CD4-positive, CD25-positive, alpha-beta regulatory T cell (primary cell): ENCODE results near the gene ADD1. TPM values are rescaled to one million over a fixed set of nuclear protein-coding genes. Genes with fewer than 3 reads are reported as not detected.

Source experiments
- ATAC-seq, 2 donors: fragments of 150-1000 bp; cut with Tn5 transposase; one replicate each; pipeline ENCODE4 v1.10.0; 2021; ENCODE audit warnings: low read depth in 2 of 2, moderate number of reproducible peaks in 2 of 2, moderate library complexity in 1 of 2
- DNase-seq, 3 donors: peaks; one replicate each; pipeline versions ENCODE4 v3.0.0 to v3.0.0-alpha.2; 2012 to 2022; ENCODE audit warnings: mixed read lengths in 1 of 3
- H3K27ac ChIP-seq: one replicate; pipeline ENCODE4 v1.7.0; 2013; ENCODE audit warnings: mild to moderate bottlenecking, low read length; ENCODE audit not compliant: insufficient read depth, poor library complexity, severe bottlenecking
- H3K27me3 ChIP-seq: one replicate; pipeline ENCODE4 v1.7.0; 2013; ENCODE audit warnings: low read length; ENCODE audit not compliant: control insufficient read depth, insufficient read depth
- H3K36me3 ChIP-seq: one replicate; pipeline ENCODE4 v1.7.0; 2013; ENCODE audit warnings: mild to moderate bottlenecking, low read length, moderate library complexity; ENCODE audit not compliant: control insufficient read depth, insufficient read depth
- H3K4me1 ChIP-seq: 2 replicates; pipeline ENCODE4 v1.7.0; 2013; ENCODE audit warnings: mild to moderate bottlenecking, low read length; ENCODE audit not compliant: insufficient read depth, control insufficient read depth, poor library complexity, severe bottlenecking
- H3K4me3 ChIP-seq: one replicate; pipeline ENCODE4 v1.7.0; 2013; ENCODE audit warnings: low read depth, mild to moderate bottlenecking, low read length, moderate library complexity
- H3K9me3 ChIP-seq, 2 experiments: 1 replicate in 1 of 2; 2 replicates in 1 of 2; pipeline ENCODE4 v1.7.0; 2013; ENCODE audit warnings: low read length in 2 of 2, mild to moderate bottlenecking in 1 of 2, moderate library complexity in 1 of 2; ENCODE audit not compliant: control insufficient read depth in 2 of 2
- H3K27ac Mint-ChIP-seq, 3 donors: one replicate each; pipeline ENCODE4 v1.8.0; 2020 to 2022; ENCODE audit warnings: mild to moderate bottlenecking in 3 of 3, mixed read lengths in 3 of 3, moderate library complexity in 2 of 3
- H3K27me3 Mint-ChIP-seq: one replicate; pipeline ENCODE4 v1.8.0; 2022; ENCODE audit warnings: mild to moderate bottlenecking, mixed read lengths
- H3K36me3 Mint-ChIP-seq: one replicate; pipeline ENCODE4 v1.8.0; 2020; ENCODE audit warnings: mixed read lengths
- H3K4me1 Mint-ChIP-seq, 4 donors: one replicate each; pipeline ENCODE4 v1.8.0; 2020 to 2022; ENCODE audit warnings: mixed read lengths in 4 of 4, mild to moderate bottlenecking in 1 of 4
- H3K4me3 Mint-ChIP-seq, 4 donors: one replicate each; pipeline ENCODE4 v1.8.0; 2020 to 2022; ENCODE audit warnings: mild to moderate bottlenecking in 4 of 4, mixed read lengths in 4 of 4, moderate library complexity in 3 of 4
- H3K9me3 Mint-ChIP-seq, 7 donors: one replicate each; pipeline ENCODE4 v1.8.0; 2020 to 2022; ENCODE audit warnings: mixed read lengths in 7 of 7, mild to moderate bottlenecking in 3 of 7, moderate library complexity in 2 of 7
- polyA plus RNA-seq, 4 donors: library from polyadenylated mRNA; unstranded; fragments of 300-500 nt; fragmentation: Illumina TruSeq; gene quantifications; one replicate each; pipeline ENCODE4 v1.2.3, GENCODE V29; 2021
- total RNA-seq: library from RNA; stranded (reverse); gene quantifications from one replicate; pipeline ENCODE4 v1.2.3, GENCODE V29; 2022

Gene ADD1
- total and polyA plus RNA-seq, 5 donors from 2014 or later = 142 to 242 (median 146) TPM

DNA sequence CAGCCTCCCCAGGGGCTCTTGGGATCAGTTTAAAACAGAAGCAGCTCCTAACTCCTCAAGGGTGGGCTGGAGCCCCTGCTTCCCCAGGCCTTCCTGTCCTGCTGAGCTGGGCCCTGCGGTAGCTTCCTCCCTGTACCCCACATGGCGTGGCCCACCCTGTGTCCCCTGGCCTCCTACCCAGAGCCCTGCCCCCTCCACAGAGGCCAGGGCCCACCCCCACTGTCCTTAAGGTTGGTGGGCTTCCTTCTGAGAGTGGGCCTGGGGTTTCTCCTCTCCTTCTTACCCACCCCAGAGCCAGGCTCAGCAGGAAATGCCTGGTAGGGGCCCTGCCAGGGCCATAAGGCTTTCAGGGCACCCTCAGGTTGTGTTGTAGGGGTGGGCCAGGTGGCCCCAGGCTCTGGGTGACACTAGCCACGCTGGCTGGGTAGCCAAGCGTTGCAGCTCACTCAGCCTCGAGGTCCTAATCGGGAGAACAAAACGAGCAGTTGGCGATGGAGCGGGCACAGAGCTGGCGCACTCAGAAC, 39.1 kb upstream of the ADD1 start:
- H3K9me3 Mint-ChIP-seq = no peaks in the 10 kb centered on the region
- no peak for ATAC-seq
- Histone ChIP-seq H3K27me3 (no peaks in the 10 kb centered on the region), H3K36me3 (no peaks in the 10 kb centered on the region), H3K27ac (no peak overlapping the region), H3K4me1 (peaks cover 23% of the 10 kb centered on the region), H3K4me3 (no peak overlapping the region), H3K9me3 (no peaks in the 10 kb centered on the region)
- H3K4me1 Mint-ChIP-seq = peaks cover 0 to 27% (median 7%) of the 10 kb centered on the region in 4 donors
- no peak for DNase-seq
- no peak overlapping the region for H3K27ac Mint-ChIP-seq
- no peaks in the 10 kb centered on the region for H3K27me3 Mint-ChIP-seq
- H3K36me3 Mint-ChIP-seq = no peaks in the 10 kb centered on the region
- no peak overlapping the region for H3K4me3 Mint-ChIP-seq

DNA sequence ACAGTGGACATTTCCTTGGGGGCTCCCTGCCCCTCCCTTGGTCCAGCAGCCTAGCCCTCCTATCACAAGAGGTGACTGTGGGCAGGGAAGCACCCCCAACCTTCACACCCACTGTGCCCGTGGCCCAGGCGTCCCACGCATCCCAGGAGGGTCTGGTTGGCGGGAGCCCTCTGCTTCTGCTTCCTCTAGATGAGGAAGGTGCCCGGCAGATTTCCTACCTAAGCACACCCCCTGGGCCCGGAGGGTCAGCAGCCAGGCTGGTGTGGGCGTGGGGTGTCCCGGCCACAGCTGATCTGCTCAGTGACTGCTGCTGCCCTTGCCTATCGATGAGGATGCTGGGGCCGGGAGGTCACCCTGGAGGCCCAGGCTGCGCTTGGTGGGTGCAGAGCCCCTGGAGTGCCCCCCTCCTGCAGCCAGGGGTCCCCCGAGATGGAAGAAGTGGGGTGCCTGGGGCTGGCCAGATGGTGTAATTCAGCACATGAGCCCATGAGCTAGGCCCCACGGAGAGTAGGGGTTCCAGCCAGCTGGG, 38.6 kb upstream of the ADD1 start:
- Mint-ChIP-seq H3K9me3 (no peaks in the 10 kb centered on the region), H3K4me1 (peaks cover 0 to 22% (median 6%) of the 10 kb centered on the region in 4 donors), H3K36me3 (no peaks in the 10 kb centered on the region), H3K27me3 (no peaks in the 10 kb centered on the region), H3K27ac (no peak overlapping the region), H3K4me3 (peak overlapping the region in 1 of 4 donors; percentile 61)
- H3K27ac ChIP-seq = no peak overlapping the region
- peaks cover 18% of the 10 kb centered on the region for H3K4me1 ChIP-seq
- H3K9me3 ChIP-seq = no peaks in the 10 kb centered on the region
- H3K27me3 ChIP-seq = no peaks in the 10 kb centered on the region
- H3K36me3 ChIP-seq = no peaks in the 10 kb centered on the region
- no peak overlapping the region for H3K4me3 ChIP-seq
- ATAC-seq (no peak), DNase-seq (no peak)

DNA sequence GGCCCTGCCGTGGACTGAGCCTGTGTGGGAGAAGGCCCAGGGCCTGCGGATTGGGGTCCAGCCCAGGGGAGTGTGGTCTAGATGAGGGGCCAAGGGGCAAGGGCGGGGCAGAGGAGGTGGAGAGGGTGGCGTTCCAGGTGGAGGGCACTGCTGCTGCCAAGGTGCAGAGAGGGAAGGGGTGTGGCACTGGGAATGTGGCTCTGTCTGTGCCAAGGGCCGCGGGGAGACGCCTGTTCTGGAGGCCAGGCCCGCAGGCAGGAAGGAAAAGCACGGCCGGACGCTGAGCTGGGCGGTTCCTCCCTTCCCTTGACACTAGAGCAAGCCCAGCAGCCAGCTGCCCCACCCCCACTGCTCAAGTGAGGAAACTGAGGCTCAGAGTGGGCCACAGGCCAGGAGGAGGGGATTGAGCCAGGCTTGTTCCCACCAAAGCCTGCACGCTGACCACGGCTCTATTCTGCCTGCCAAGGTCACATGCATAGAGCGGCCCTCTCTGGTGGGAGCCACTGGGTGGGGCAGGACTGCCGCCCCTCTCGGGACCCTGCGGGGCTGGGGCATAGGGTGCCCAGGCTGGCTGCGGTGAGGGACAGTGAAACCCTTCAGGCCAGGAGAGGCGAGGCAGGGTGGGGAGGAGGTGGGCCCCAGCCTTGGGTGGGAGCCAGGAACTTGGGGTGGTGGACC, 37.8 kb upstream of the ADD1 start:
- Histone ChIP-seq H3K27ac (no peak overlapping the region), H3K27me3 (no peaks in the 10 kb centered on the region), H3K36me3 (no peaks in the 10 kb centered on the region), H3K4me1 (peaks cover 10% of the 10 kb centered on the region), H3K9me3 (no peaks in the 10 kb centered on the region), H3K4me3 (no peak overlapping the region)
- Mint-ChIP-seq H3K36me3 (no peaks in the 10 kb centered on the region), H3K27me3 (no peaks in the 10 kb centered on the region), H3K9me3 (no peaks in the 10 kb centered on the region), H3K27ac (no peak overlapping the region), H3K4me1 (peaks cover 0 to 17% (median 9%) of the 10 kb centered on the region in 4 donors), H3K4me3 (no peak overlapping the region)
- DNase-seq (no peak), ATAC-seq (no peak)

DNA sequence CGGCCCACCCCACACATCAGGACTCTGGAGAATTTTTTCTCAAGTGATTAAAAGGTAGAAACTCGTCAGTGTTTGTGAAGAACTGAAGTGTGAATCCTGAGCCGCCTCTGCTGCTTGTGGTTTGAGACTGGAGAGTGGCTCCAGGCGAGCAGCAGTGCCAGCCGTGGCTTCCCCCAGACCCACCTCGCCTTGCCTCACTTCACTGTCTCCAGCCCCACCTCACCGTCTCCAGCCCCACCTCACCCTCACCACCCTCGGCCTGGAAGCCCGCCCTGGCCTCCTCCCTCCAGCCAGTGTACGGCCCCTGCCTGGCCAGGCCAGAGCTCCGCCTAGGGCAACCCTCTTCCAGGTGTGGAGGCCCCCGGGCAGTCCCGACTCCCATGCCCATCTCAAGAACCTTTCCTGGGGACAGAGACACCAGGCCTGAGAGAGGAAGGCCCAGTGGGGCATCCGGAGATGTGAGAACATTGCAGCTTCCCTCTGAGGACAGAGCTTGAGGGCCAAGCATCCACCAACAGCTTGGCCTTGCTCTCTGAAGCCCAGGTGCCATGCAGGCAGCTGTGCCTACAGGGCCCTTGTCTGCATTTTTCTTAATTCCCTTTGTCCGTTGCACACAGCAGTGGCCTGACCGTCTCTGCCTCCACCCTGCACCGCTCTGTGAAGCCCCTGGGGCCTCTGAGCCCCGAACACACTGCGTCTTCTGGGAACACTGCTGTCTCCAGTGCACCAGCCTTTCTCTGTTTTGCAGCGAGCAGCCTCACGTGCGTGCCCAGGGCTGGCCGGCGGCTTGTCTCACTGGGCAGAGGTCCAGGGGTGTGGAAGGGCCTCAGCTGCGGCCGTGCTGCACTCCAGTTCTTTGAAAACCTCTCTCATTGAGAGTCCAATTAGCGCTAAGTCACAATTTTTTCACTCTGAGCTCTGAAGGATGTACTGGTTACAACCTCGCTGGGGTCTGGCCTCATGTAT, 37.0 kb upstream of the ADD1 start:
- ATAC-seq = no peak
- H3K9me3 ChIP-seq = no peaks in the 10 kb centered on the region
- peaks cover 8% of the 10 kb centered on the region for H3K4me1 ChIP-seq
- Mint-ChIP-seq H3K9me3 (no peaks in the 10 kb centered on the region), H3K27ac (peak overlapping the region in 2 of 3 donors; percentile 31 to 81), H3K36me3 (no peaks in the 10 kb centered on the region), H3K27me3 (no peaks in the 10 kb centered on the region), H3K4me3 (peak overlapping the region in 2 of 4 donors; percentile 32 to 68), H3K4me1 (peaks cover 0 to 14% (median 6%) of the 10 kb centered on the region in 4 donors)
- no peak overlapping the region for H3K4me3 ChIP-seq
- no peak for DNase-seq
- no peak overlapping the region for H3K27ac ChIP-seq
- no peaks in the 10 kb centered on the region for H3K36me3 ChIP-seq
- no peaks in the 10 kb centered on the region for H3K27me3 ChIP-seq

DNA sequence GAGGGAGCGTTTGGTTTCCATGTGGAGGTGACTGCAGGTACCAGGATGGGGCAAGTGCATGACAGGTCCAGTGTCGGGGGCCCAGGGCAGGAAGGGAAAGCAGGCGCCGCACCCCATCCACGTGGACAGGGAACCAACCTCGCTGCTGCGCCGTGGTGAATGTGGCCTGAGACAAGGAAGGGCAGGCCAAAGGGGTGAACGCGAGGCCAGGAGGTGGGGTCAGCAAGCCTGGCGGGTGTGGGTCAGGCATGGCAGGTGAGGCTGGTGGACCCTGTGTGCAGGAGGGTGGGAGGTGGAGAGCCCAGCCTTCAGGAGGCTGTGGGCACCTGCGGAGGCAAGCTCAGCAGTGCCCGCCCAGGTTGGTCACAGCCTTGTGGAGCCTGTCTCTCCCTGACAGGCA, 36.1 kb upstream of the ADD1 start:
- Mint-ChIP-seq H3K4me1 (peaks cover 0 to 17% (median 10%) of the 10 kb centered on the region in 4 donors), H3K36me3 (no peaks in the 10 kb centered on the region), H3K4me3 (peak overlapping the region in 2 of 4 donors; percentile 54 to 68), H3K9me3 (no peaks in the 10 kb centered on the region), H3K27ac (peak overlapping the region in 1 of 3 donors; percentile 81), H3K27me3 (no peaks in the 10 kb centered on the region)
- ATAC-seq = no peak
- no peak overlapping the region for H3K27ac ChIP-seq
- no peaks in the 10 kb centered on the region for H3K36me3 ChIP-seq
- H3K27me3 ChIP-seq = no peaks in the 10 kb centered on the region
- peaks cover 14% of the 10 kb centered on the region for H3K4me1 ChIP-seq
- no peak for DNase-seq
- H3K9me3 ChIP-seq = no peaks in the 10 kb centered on the region
- H3K4me3 ChIP-seq = no peak overlapping the region

DNA sequence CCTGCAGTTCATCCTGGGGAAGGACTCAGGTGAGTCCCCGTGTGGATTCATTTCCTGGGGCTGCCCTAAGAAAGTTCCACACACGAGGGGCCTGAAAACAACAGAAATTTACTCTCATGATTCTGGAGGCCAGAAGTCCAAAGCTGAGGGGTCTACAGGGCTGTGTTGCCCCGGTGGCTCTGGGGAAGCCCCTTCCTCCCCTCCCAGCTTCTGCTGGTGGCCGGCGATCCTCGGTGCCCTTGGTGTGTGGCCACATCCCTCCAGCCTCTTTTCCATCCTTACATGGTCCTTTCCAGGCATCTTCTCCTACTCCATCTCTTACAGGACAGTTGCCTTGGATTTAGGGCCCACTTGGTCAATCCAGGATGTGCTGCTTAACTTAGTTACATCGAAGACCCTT, 35.6 kb upstream of the ADD1 start:
- Mint-ChIP-seq H3K27ac (no peak overlapping the region), H3K4me1 (peaks cover 0 to 22% (median 12%) of the 10 kb centered on the region in 4 donors), H3K27me3 (no peaks in the 10 kb centered on the region), H3K36me3 (no peaks in the 10 kb centered on the region), H3K4me3 (no peak overlapping the region), H3K9me3 (no peaks in the 10 kb centered on the region)
- H3K9me3 ChIP-seq = no peaks in the 10 kb centered on the region
- no peak overlapping the region for H3K4me3 ChIP-seq
- DNase-seq (no peak), ATAC-seq (no peak)
- H3K27ac ChIP-seq = no peak overlapping the region
- peaks cover 14% of the 10 kb centered on the region for H3K4me1 ChIP-seq
- H3K27me3 ChIP-seq = no peaks in the 10 kb centered on the region
- H3K36me3 ChIP-seq = no peaks in the 10 kb centered on the region

DNA sequence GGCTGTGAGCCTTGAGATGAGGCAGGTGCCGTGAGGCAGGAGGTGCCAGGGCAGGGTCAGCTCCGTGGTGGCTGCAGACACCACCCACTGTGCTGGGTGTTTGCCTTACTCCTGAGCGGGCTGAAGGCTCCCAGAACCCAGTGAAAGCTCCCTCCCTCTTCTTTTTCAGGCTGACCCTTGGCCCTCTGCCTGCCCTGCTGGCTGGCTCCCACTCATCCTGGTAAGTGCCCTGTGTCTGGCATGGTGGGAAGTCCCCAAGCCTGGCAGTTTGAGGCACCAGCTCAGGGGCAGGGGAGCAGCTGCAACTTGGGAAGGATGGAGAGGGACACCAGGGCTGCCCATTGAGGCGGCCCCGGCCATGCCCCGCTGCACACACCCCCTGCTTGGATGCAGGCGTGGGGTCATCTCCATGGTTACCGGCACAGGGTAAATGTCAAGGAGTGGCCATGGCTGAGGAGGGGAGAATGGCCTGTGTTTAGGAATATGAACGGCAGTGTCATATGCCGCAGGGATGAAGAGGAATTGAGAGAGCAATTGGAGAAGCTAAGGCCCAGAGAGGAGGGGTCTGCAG, 33.9 kb upstream of the ADD1 start:
- ATAC-seq = no peak
- Histone ChIP-seq H3K4me3 (no peak overlapping the region), H3K4me1 (peaks cover 30% of the 10 kb centered on the region), H3K27me3 (no peaks in the 10 kb centered on the region), H3K27ac (no peak overlapping the region), H3K36me3 (no peaks in the 10 kb centered on the region), H3K9me3 (no peaks in the 10 kb centered on the region)
- DNase-seq = no peak
- peak overlapping the region in 1 of 3 donors; percentile 78 for H3K27ac Mint-ChIP-seq
- H3K4me1 Mint-ChIP-seq = peaks cover 5 to 38% (median 23%) of the 10 kb centered on the region in 4 donors
- H3K36me3 Mint-ChIP-seq = no peaks in the 10 kb centered on the region
- no peaks in the 10 kb centered on the region for H3K9me3 Mint-ChIP-seq
- H3K4me3 Mint-ChIP-seq = no peak overlapping the region
- no peaks in the 10 kb centered on the region for H3K27me3 Mint-ChIP-seq
